ENCODE results near the gene EVL. TPM values are rescaled to one million over a fixed set of nuclear protein-coding genes. Genes with fewer than 3 reads are reported as not detected.

The EVL gene
- total RNA-seq, 5 donors from 2014 or later (not counting 1 experiment from before 2014, with no cell fraction given) = 1,049 to 1,157 (median 1,125) TPM

DNA sequence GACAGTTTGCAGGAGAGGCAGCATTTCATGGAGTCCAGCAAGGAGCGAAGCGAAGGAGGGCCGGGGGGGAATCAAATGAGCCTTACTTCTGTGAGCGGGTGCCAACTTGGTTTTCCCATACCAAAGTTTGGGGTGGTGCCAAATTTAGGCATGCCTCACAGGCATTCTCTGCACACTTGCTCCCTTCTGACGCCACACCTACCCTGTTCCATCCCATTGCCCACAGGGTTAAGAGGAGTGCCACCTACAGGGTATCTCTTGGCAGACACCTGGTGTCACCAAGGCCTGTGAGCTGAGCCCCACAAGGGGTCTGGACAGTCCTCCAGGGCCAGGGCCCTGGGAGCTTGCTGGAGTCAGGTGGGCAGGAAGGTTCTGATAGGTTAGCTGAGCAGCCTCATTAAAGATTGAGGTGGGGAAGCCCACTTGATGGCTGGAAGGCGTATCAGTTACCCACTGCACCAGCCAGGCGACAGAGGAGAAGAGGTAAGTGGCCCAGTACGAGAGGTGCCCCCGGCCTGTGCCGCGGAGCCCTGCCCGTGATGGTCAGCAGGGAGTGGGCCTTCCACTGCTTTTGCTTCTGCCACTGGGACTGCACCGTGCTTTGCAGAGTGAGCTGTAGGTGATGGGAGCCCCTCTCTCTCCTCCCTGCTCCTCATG lies 49.0 kb downstream of the EVL start:
- Mint-ChIP-seq H3K36me3 (peaks cover 43% of the 10 kb centered on the region), H3K27me3 (no peaks in the 10 kb centered on the region), H3K4me1 (peaks cover 50 to 53% (median 51%) of the 10 kb centered on the region in 3 donors), H3K9me3 (no peaks in the 10 kb centered on the region), H3K4me3 (no peak overlapping the region), H3K27ac (peak overlapping the region; percentile 80 to 82)
- no peak overlapping the region for H3K27ac ChIP-seq (ENCODE audit: low read length)
- no peak overlapping the region for H3K4me3 ChIP-seq (ENCODE audit: control insufficient read depth in 1 of 2, extremely low read depth in 1 of 2, low read length in 1 of 2)
- peaks cover 40 to 97% of the 10 kb centered on the region in 2 donors for H3K36me3 ChIP-seq (ENCODE audit: control insufficient read depth in 2 of 2, extremely low read depth in 1 of 2, insufficient read depth in 1 of 2, low read length in 1 of 2)
- ATAC-seq (replicated peaks in 1 of 4) = no peak
- ChIA-PET CTCF (no interaction called here), POLR2A (no interaction called here)
- no peak for DNase-seq
- H3K4me1 ChIP-seq (ENCODE audit: control insufficient read depth in 1 of 2, extremely low read depth in 1 of 2, insufficient read depth in 2 of 2, low read length in 2 of 2) = peaks cover 0 to 49% of the 10 kb centered on the region in 2 experiments
- no peaks in the 10 kb centered on the region for H3K9me3 ChIP-seq
- H3K27me3 ChIP-seq (replicated peaks in 1 of 2; ENCODE audit: control insufficient read depth in 2 of 2, extremely low read depth in 1 of 2, insufficient read depth in 2 of 2, low read length in 1 of 2) = no peaks in the 10 kb centered on the region
- 100% methylated on average over 6 of the region's 13 CpGs for WGBS (ENCODE audit: insufficient coverage)

- H3K27me3 ChIP-seq (replicated peaks in 1 of 2; ENCODE audit: control insufficient read depth in 2 of 2, extremely low read depth in 1 of 2, insufficient read depth in 2 of 2, low read length in 1 of 2) = no peaks in the 10 kb centered on the region
- Mint-ChIP-seq H3K27ac (peak overlapping the region; percentile 46 to 50), H3K4me1 (peaks cover 46 to 54% (median 49%) of the 10 kb centered on the region in 3 donors), H3K27me3 (no peaks in the 10 kb centered on the region), H3K36me3 (peaks cover 43% of the 10 kb centered on the region), H3K4me3 (no peak overlapping the region), H3K9me3 (no peaks in the 10 kb centered on the region)
- peaks cover 47 to 97% of the 10 kb centered on the region in 2 donors for H3K36me3 ChIP-seq (ENCODE audit: control insufficient read depth in 2 of 2, extremely low read depth in 1 of 2, insufficient read depth in 1 of 2, low read length in 1 of 2)
- H3K9me3 ChIP-seq = no peaks in the 10 kb centered on the region
- no peak overlapping the region for H3K4me3 ChIP-seq (ENCODE audit: control insufficient read depth in 1 of 2, extremely low read depth in 1 of 2, low read length in 1 of 2)
- peaks cover 0 to 47% of the 10 kb centered on the region in 2 experiments for H3K4me1 ChIP-seq (ENCODE audit: control insufficient read depth in 1 of 2, extremely low read depth in 1 of 2, insufficient read depth in 2 of 2, low read length in 2 of 2)
- no peak for DNase-seq
- ChIA-PET POLR2A (no interaction called here), CTCF (no interaction called here)
- whole genome bisulfite sequencing (ENCODE audit: insufficient coverage) = 100% methylated on average over 3 of the region's 6 CpGs
- no peak overlapping the region for H3K27ac ChIP-seq (ENCODE audit: low read length)
- ATAC-seq (replicated peaks in 1 of 4) = no peak
These were observed 50.0 kb downstream of the EVL start for GRCh38 chr14:100115236-100115635.

GRCh38 chr14:100115726-100116125 lies 50.5 kb downstream of the EVL start:
- H3K9me3 Mint-ChIP-seq = no peaks in the 10 kb centered on the region
- ATAC-seq (replicated peaks in 1 of 4) (no peak), DNase-seq (no peak)
- H3K27ac Mint-ChIP-seq = peak overlapping the region; percentile 34 to 46
- H3K4me3 ChIP-seq (ENCODE audit: control insufficient read depth in 1 of 2, extremely low read depth in 1 of 2, low read length in 1 of 2) = no peak overlapping the region
- ChIA-PET CTCF (no interaction called here), POLR2A (interaction anchor here in 1 of 2 donors (0.5 kb wide), 1 partner anchor 130 kb away, joined by 3 read pairs; no protein-coding TSS in a partner anchor)
- H3K9me3 ChIP-seq = no peaks in the 10 kb centered on the region
- H3K4me1 ChIP-seq (ENCODE audit: control insufficient read depth in 1 of 2, extremely low read depth in 1 of 2, insufficient read depth in 2 of 2, low read length in 2 of 2) = peaks cover 0 to 47% of the 10 kb centered on the region in 2 experiments
- WGBS (ENCODE audit: insufficient coverage) = 94% methylated on average over 8 of the region's 8 CpGs
- peaks cover 47% of the 10 kb centered on the region for H3K36me3 Mint-ChIP-seq
- no peaks in the 10 kb centered on the region for H3K27me3 Mint-ChIP-seq
- peaks cover 47 to 56% (median 53%) of the 10 kb centered on the region in 3 donors for H3K4me1 Mint-ChIP-seq
- no peak overlapping the region for H3K4me3 Mint-ChIP-seq
- H3K27me3 ChIP-seq (replicated peaks in 1 of 2; ENCODE audit: control insufficient read depth in 2 of 2, extremely low read depth in 1 of 2, insufficient read depth in 2 of 2, low read length in 1 of 2) = no peaks in the 10 kb centered on the region
- no peak overlapping the region for H3K27ac ChIP-seq (ENCODE audit: low read length)
- H3K36me3 ChIP-seq (ENCODE audit: control insufficient read depth in 2 of 2, extremely low read depth in 1 of 2, insufficient read depth in 1 of 2, low read length in 1 of 2) = peaks cover 43 to 97% of the 10 kb centered on the region in 2 donors

- no peak overlapping the region for H3K4me3 ChIP-seq (ENCODE audit: control insufficient read depth in 1 of 2, extremely low read depth in 1 of 2, low read length in 1 of 2)
- peaks cover 47 to 56% (median 53%) of the 10 kb centered on the region in 3 donors for H3K4me1 Mint-ChIP-seq
- 93% methylated on average over 3 of the region's 3 CpGs for WGBS (ENCODE audit: insufficient coverage)
- ATAC-seq (replicated peaks in 1 of 4) (no peak), DNase-seq (no peak)
- ChIA-PET CTCF (interaction anchor here in 1 of 2 donors (0.6 kb wide), 2 partner anchors 17 to 77 kb away, joined by 4 to 6 read pairs; no protein-coding TSS in a partner anchor), POLR2A (interaction anchor here in 1 of 2 donors (0.5 kb wide), 1 partner anchor 131 kb away, joined by 3 read pairs; no protein-coding TSS in a partner anchor)
- H3K27me3 Mint-ChIP-seq = no peaks in the 10 kb centered on the region
- peaks cover 41 to 99% of the 10 kb centered on the region in 2 donors for H3K36me3 ChIP-seq (ENCODE audit: control insufficient read depth in 2 of 2, extremely low read depth in 1 of 2, insufficient read depth in 1 of 2, low read length in 1 of 2)
- H3K9me3 Mint-ChIP-seq = no peaks in the 10 kb centered on the region
- no peaks in the 10 kb centered on the region for H3K27me3 ChIP-seq (replicated peaks in 1 of 2; ENCODE audit: control insufficient read depth in 2 of 2, extremely low read depth in 1 of 2, insufficient read depth in 2 of 2, low read length in 1 of 2)
- peaks cover 0 to 49% of the 10 kb centered on the region in 2 experiments for H3K4me1 ChIP-seq (ENCODE audit: control insufficient read depth in 1 of 2, extremely low read depth in 1 of 2, insufficient read depth in 2 of 2, low read length in 2 of 2)
- H3K27ac Mint-ChIP-seq = peak overlapping the region in 1 of 2 donors; percentile 34
- H3K36me3 Mint-ChIP-seq = peaks cover 47% of the 10 kb centered on the region
- H3K9me3 ChIP-seq = no peaks in the 10 kb centered on the region
- no peak overlapping the region for H3K27ac ChIP-seq (ENCODE audit: low read length)
- no peak overlapping the region for H3K4me3 Mint-ChIP-seq
These were observed 50.9 kb downstream of the EVL start for GRCh38 chr14:100116134-100116533.

- Histone ChIP-seq H3K27me3 (replicated peaks in 1 of 2; ENCODE audit: control insufficient read depth in 2 of 2, extremely low read depth in 1 of 2, insufficient read depth in 2 of 2, low read length in 1 of 2) (no peaks in the 10 kb centered on the region), H3K27ac (ENCODE audit: low read length) (no peak overlapping the region), H3K4me1 (ENCODE audit: control insufficient read depth in 1 of 2, extremely low read depth in 1 of 2, insufficient read depth in 2 of 2, low read length in 2 of 2) (peaks cover 0 to 52% of the 10 kb centered on the region in 2 experiments), H3K36me3 (ENCODE audit: control insufficient read depth in 2 of 2, extremely low read depth in 1 of 2, insufficient read depth in 1 of 2, low read length in 1 of 2) (peaks cover 43 to 100% of the 10 kb centered on the region in 2 donors), H3K4me3 (ENCODE audit: control insufficient read depth in 1 of 2, extremely low read depth in 1 of 2, low read length in 1 of 2) (no peak overlapping the region), H3K9me3 (no peaks in the 10 kb centered on the region)
- ChIA-PET CTCF (interaction anchor here in 1 of 2 donors (1.2 kb wide), 1 partner anchor 25 kb away, joined by 3 read pairs; no protein-coding TSS in a partner anchor), POLR2A (no interaction called here)
- Mint-ChIP-seq H3K36me3 (peaks cover 47% of the 10 kb centered on the region), H3K27ac (peak overlapping the region; percentile 52 to 54), H3K4me3 (no peak overlapping the region), H3K27me3 (no peaks in the 10 kb centered on the region), H3K4me1 (peaks cover 44 to 49% (median 48%) of the 10 kb centered on the region in 3 donors), H3K9me3 (no peaks in the 10 kb centered on the region)
- ATAC-seq (replicated peaks in 1 of 4) = no peak
- 91% methylated on average over 10 of the region's 10 CpGs for WGBS (ENCODE audit: insufficient coverage)
- DNase-seq = no peak
These were observed 51.8 kb downstream of the EVL start for GRCh38 chr14:100117026-100117425.

GRCh38 chr14:100117633-100118395 lies 52.6 kb downstream of the EVL start:
- Mint-ChIP-seq H3K27ac (peak overlapping the region; percentile 54 to 71), H3K4me3 (no peak overlapping the region), H3K36me3 (peaks cover 41% of the 10 kb centered on the region), H3K9me3 (no peaks in the 10 kb centered on the region), H3K27me3 (no peaks in the 10 kb centered on the region), H3K4me1 (peaks cover 37 to 41% (median 40%) of the 10 kb centered on the region in 3 donors)
- H3K27me3 ChIP-seq (replicated peaks in 1 of 2; ENCODE audit: control insufficient read depth in 2 of 2, extremely low read depth in 1 of 2, insufficient read depth in 2 of 2, low read length in 1 of 2) = no peaks in the 10 kb centered on the region
- no peak for ATAC-seq (replicated peaks in 1 of 4)
- ChIA-PET POLR2A (interaction anchor here in 1 of 2 donors (0.8 kb wide), 1 partner anchor 10 kb away, joined by 4 read pairs; no protein-coding TSS in a partner anchor), CTCF (interaction anchor here in 1 of 2 donors (1.2 kb wide), 1 partner anchor 25 kb away, joined by 3 read pairs; no protein-coding TSS in a partner anchor)
- peaks cover 0 to 47% of the 10 kb centered on the region in 2 experiments for H3K4me1 ChIP-seq (ENCODE audit: control insufficient read depth in 1 of 2, extremely low read depth in 1 of 2, insufficient read depth in 2 of 2, low read length in 2 of 2)
- no peak overlapping the region for H3K4me3 ChIP-seq (ENCODE audit: control insufficient read depth in 1 of 2, extremely low read depth in 1 of 2, low read length in 1 of 2)
- H3K27ac ChIP-seq (ENCODE audit: low read length) = no peak overlapping the region
- WGBS (ENCODE audit: insufficient coverage) = 77% methylated on average over 6 of the region's 14 CpGs
- DNase-seq = no peak
- H3K9me3 ChIP-seq = no peaks in the 10 kb centered on the region
- peaks cover 41 to 100% of the 10 kb centered on the region in 2 donors for H3K36me3 ChIP-seq (ENCODE audit: control insufficient read depth in 2 of 2, extremely low read depth in 1 of 2, insufficient read depth in 1 of 2, low read length in 1 of 2)

All from T-cell (primary cell).